H9 (cell line): ENCODE results near the gene TH. TPM values are rescaled to one million over a fixed set of nuclear protein-coding genes. Genes with fewer than 3 reads are reported as not detected.

ENCODE experiments used
- DNase-seq: peaks from one replicate; pipeline ENCODE4 v3.0.0-alpha.2; 2017
- H2AFZ ChIP-seq: one replicate; pipeline ENCODE4 v1.6.1; 2013; ENCODE audit warnings: mild to moderate bottlenecking, low read length, control low read depth, moderate library complexity
- H2AK5ac ChIP-seq: 2 replicates; pipeline ENCODE4 v1.6.1; 2013; ENCODE audit warnings: low read length, control low read depth, mixed read lengths; ENCODE audit not compliant: insufficient read length
- H2BK120ac ChIP-seq: one replicate; pipeline ENCODE4 v1.6.1; 2013; ENCODE audit warnings: low read depth, mild to moderate bottlenecking, low read length, control low read depth, inconsistent platforms; ENCODE audit not compliant: poor library complexity, severe bottlenecking
- H2BK12ac ChIP-seq: 2 replicates; pipeline ENCODE4 v1.6.1; 2013; ENCODE audit warnings: low read length, control low read depth, mixed read lengths, low read depth; ENCODE audit not compliant: insufficient read length
- H2BK15ac ChIP-seq: 2 replicates; pipeline ENCODE4 v1.6.1; 2013; ENCODE audit warnings: low read depth, low read length, control low read depth
- H2BK20ac ChIP-seq: one replicate; pipeline ENCODE4 v1.6.1; 2013; ENCODE audit warnings: low read depth, mild to moderate bottlenecking, low read length, control low read depth, inconsistent platforms; ENCODE audit not compliant: poor library complexity, severe bottlenecking
- H2BK5ac ChIP-seq: 2 replicates; pipeline ENCODE4 v1.6.1; 2013; ENCODE audit warnings: low read length, control low read depth, mixed read lengths; ENCODE audit not compliant: insufficient read length
- H3K14ac ChIP-seq: 2 replicates; pipeline ENCODE4 v1.6.1; 2013; ENCODE audit warnings: low read length, control low read depth; ENCODE audit not compliant: insufficient read depth
- H3K18ac ChIP-seq: 2 replicates; pipeline ENCODE4 v1.6.1; 2013; ENCODE audit warnings: low read depth, mild to moderate bottlenecking, mixed read lengths, low read length, control low read depth; ENCODE audit not compliant: insufficient read length
- H3K23ac ChIP-seq: 2 replicates; pipeline ENCODE4 v1.6.1; 2013; ENCODE audit warnings: low read length, control low read depth, mixed read lengths, low read depth; ENCODE audit not compliant: insufficient read length
- H3K23me2 ChIP-seq: 2 replicates; pipeline ENCODE4 v1.6.1; 2013; ENCODE audit warnings: low read depth, mild to moderate bottlenecking, mixed read lengths, low read length, control low read depth; ENCODE audit not compliant: insufficient read length, poor library complexity, severe bottlenecking
- H3K27ac ChIP-seq: 2 replicates; pipeline ENCODE4 v1.5.1; 2013; ENCODE audit warnings: low read length, control low read depth, mixed read lengths, low read depth; ENCODE audit not compliant: insufficient read length
- H3K27me3 ChIP-seq: 2 replicates; pipeline ENCODE4 v1.6.1; 2013; ENCODE audit warnings: low read length, control low read depth, inconsistent platforms; ENCODE audit not compliant: insufficient read depth
- H3K4ac ChIP-seq: 2 replicates; pipeline ENCODE4 v1.6.1; 2013; ENCODE audit warnings: low read depth, mild to moderate bottlenecking, control low read depth, inconsistent platforms, low read length, moderate library complexity
- H3K4me1 ChIP-seq: 2 replicates; pipeline ENCODE4 v1.6.1; 2013; ENCODE audit warnings: low read length, control low read depth, inconsistent platforms; ENCODE audit not compliant: insufficient read depth
- H3K4me2 ChIP-seq: 2 replicates; pipeline ENCODE4 v1.6.1; 2013; ENCODE audit warnings: low read length, control low read depth, mixed read lengths; ENCODE audit not compliant: insufficient read length, insufficient read depth
- H3K56ac ChIP-seq: 2 replicates; pipeline ENCODE4 v1.6.1; 2013; ENCODE audit warnings: low read depth, mild to moderate bottlenecking, mixed read lengths, low read length, control low read depth; ENCODE audit not compliant: insufficient read length
- H3K79me1 ChIP-seq: 2 replicates; pipeline ENCODE4 v1.6.1; 2013; ENCODE audit warnings: low read depth, mild to moderate bottlenecking, moderate library complexity, low read length, control low read depth, inconsistent platforms; ENCODE audit not compliant: insufficient read depth, poor library complexity, severe bottlenecking
- H3K79me2 ChIP-seq: 2 replicates; pipeline ENCODE4 v1.6.1; 2013; ENCODE audit warnings: low read length, control low read depth, inconsistent platforms; ENCODE audit not compliant: insufficient read depth
- H3K9ac ChIP-seq: 2 replicates; pipeline ENCODE4 v1.6.1; 2013; ENCODE audit warnings: low read length, control low read depth, mixed read lengths; ENCODE audit not compliant: insufficient read length; ENCODE audit errors: extremely low read depth
- H3K9me3 ChIP-seq: one replicate; pipeline ENCODE4 v1.6.1; 2013; ENCODE audit warnings: low read depth, low read length, inconsistent platforms; ENCODE audit not compliant: control insufficient read depth
- H3T11ph ChIP-seq: one replicate; pipeline ENCODE4 v1.6.1; 2013; ENCODE audit warnings: mild to moderate bottlenecking, low read length, control low read depth, inconsistent platforms
- H4K20me1 ChIP-seq: one replicate; pipeline ENCODE4 v1.6.1; 2013; ENCODE audit not compliant: control insufficient read depth, insufficient read length, insufficient read depth
- H4K5ac ChIP-seq: 2 replicates; pipeline ENCODE4 v1.6.1; 2013; ENCODE audit warnings: low read depth, mild to moderate bottlenecking, mixed read lengths, low read length, control low read depth; ENCODE audit not compliant: insufficient read length
- H4K8ac ChIP-seq: replicated peaks from 2 replicates; pipeline ENCODE4 v1.6.1; 2013; ENCODE audit warnings: low read length, control low read depth, mixed read lengths, low read depth; ENCODE audit not compliant: insufficient read length
- H4K91ac ChIP-seq: 2 replicates; pipeline ENCODE4 v1.6.1; 2013; ENCODE audit warnings: low read depth, mild to moderate bottlenecking, moderate library complexity, mixed read lengths, low read length, control low read depth; ENCODE audit not compliant: insufficient read length
- H3K27ac Mint-ChIP-seq, 3 experiments: 2 replicates in 2 of 3; 3 replicates in 1 of 3; pipeline ENCODE4 v1.8.0; 2020 to 2021; ENCODE audit warnings: mixed read lengths in 3 of 3, mild to moderate bottlenecking in 1 of 3, moderate library complexity in 1 of 3
- H3K27me3 Mint-ChIP-seq: 2 replicates; pipeline ENCODE4 v1.8.0; 2021; ENCODE audit warnings: low read depth, mild to moderate bottlenecking, moderate library complexity, mixed read lengths
- H3K36me3 Mint-ChIP-seq, 3 experiments: 2 replicates in 2 of 3; 3 replicates in 1 of 3; pipeline ENCODE4 v1.8.0; 2020 to 2021; ENCODE audit warnings: low read depth in 3 of 3, mixed read lengths in 3 of 3; ENCODE audit not compliant: insufficient read depth in 1 of 3
- H3K4me1 Mint-ChIP-seq, 2 experiments: 2 replicates each; pipeline ENCODE4 v1.8.0; 2020; ENCODE audit warnings: mixed read lengths in 2 of 2
- H3K4me3 Mint-ChIP-seq, 2 experiments: 2 replicates in 1 of 2; 3 replicates in 1 of 2; pipeline ENCODE4 v1.8.0; 2020 to 2021; ENCODE audit warnings: mild to moderate bottlenecking in 2 of 2, mixed read lengths in 2 of 2, moderate library complexity in 1 of 2
- H3K9me3 Mint-ChIP-seq, 2 experiments: 2 replicates in 1 of 2; 3 replicates in 1 of 2; pipeline ENCODE4 v1.8.0; 2020; ENCODE audit warnings: mild to moderate bottlenecking in 2 of 2, mixed read lengths in 2 of 2, moderate library complexity in 1 of 2
- WGBS: extraction: QIAGEN DNeasy Blood & Tissue Kit; methylation state at CpG from one replicate; pipeline ENCODE4 v1.1.7; 2013; ENCODE audit warnings: missing lambda C conversion rate, low lambda C conversion rate, mixed read lengths; ENCODE audit not compliant: insufficient read length; ENCODE audit errors: extremely low coverage; 5-methylcytosine and 5-hydroxymethylcytosine counted together
- total RNA-seq: library from RNA; stranded (reverse); gene quantifications from 2 replicates; pipeline ENCODE4 v1.2.1, GENCODE V29; 2021
- TF ChIP-seq, protein P1 (sequence below): fragments of 200-600 bp; sonication (generic); conservative IDR thresholded peaks from 3 replicates; pipeline ENCODE4 v1.8.0; 2021; ENCODE audit warnings: antibody characterized with exemption, mild to moderate bottlenecking

The TH gene
- total RNA-seq, 1 experiment from 2014 or later = not detected

GRCh38 chr11:2169005-2169378 lies 2.6 kb downstream of the TH start:
- H3K36me3 Mint-ChIP-seq = no peaks in the 10 kb centered on the region
- peaks cover 18% of the 10 kb centered on the region for H3K27me3 Mint-ChIP-seq
- no peak for DNase-seq
- no peaks in the 10 kb centered on the region for H3K9me3 Mint-ChIP-seq
- Histone ChIP-seq H3K4ac (no peak overlapping the region), H3K23ac (no peak overlapping the region), H3K4me1 (no peaks in the 10 kb centered on the region), H2BK15ac (no peak overlapping the region), H3T11ph (no peak overlapping the region), H2AFZ (no peak overlapping the region), H3K27ac (no peak overlapping the region), H3K4me2 (no peak overlapping the region), H3K23me2 (peaks cover 3% of the 10 kb centered on the region), H4K5ac (no peak overlapping the region), H3K79me1 (no peaks in the 10 kb centered on the region), H3K79me2 (no peaks in the 10 kb centered on the region), H3K9me3 (no peaks in the 10 kb centered on the region), H2BK20ac (no peak overlapping the region), H4K91ac (no peak overlapping the region), H4K20me1 (no peaks in the 10 kb centered on the region), H3K9ac (no peak overlapping the region), H3K56ac (no peak overlapping the region), H4K8ac (no peak overlapping the region), H2BK120ac (no peak overlapping the region), H2AK5ac (no peak overlapping the region), H2BK12ac (no peak overlapping the region), H3K14ac (no peak overlapping the region), H3K18ac (no peak overlapping the region), H3K27me3 (no peaks in the 10 kb centered on the region), H2BK5ac (no peak overlapping the region)
- no peak overlapping the region for H3K27ac Mint-ChIP-seq
- TF ChIP-seq, protein P1, sequence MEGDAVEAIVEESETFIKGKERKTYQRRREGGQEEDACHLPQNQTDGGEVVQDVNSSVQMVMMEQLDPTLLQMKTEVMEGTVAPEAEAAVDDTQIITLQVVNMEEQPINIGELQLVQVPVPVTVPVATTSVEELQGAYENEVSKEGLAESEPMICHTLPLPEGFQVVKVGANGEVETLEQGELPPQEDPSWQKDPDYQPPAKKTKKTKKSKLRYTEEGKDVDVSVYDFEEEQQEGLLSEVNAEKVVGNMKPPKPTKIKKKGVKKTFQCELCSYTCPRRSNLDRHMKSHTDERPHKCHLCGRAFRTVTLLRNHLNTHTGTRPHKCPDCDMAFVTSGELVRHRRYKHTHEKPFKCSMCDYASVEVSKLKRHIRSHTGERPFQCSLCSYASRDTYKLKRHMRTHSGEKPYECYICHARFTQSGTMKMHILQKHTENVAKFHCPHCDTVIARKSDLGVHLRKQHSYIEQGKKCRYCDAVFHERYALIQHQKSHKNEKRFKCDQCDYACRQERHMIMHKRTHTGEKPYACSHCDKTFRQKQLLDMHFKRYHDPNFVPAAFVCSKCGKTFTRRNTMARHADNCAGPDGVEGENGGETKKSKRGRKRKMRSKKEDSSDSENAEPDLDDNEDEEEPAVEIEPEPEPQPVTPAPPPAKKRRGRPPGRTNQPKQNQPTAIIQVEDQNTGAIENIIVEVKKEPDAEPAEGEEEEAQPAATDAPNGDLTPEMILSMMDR = no peak
- peaks cover 0 to 5% of the 10 kb centered on the region in 2 experiments; a peak in 1 of 4 replicates for H3K4me1 Mint-ChIP-seq
- WGBS = no CpG with 5 or more reads among the region's 10 CpGs
- no peak overlapping the region for H3K4me3 Mint-ChIP-seq
